DMS153 treated with DMSO at 0.1 percent for 48 hours (cell line): Measurements from ENCODE around the gene PPP1R13B.

Experiments
- DNase-seq: peaks from one replicate; lab custom pipeline; 2025; ENCODE audit not compliant: unreplicated experiment; lab: John Stamatoyannopoulos, UW

Gene PPP1R13B

DNA sequence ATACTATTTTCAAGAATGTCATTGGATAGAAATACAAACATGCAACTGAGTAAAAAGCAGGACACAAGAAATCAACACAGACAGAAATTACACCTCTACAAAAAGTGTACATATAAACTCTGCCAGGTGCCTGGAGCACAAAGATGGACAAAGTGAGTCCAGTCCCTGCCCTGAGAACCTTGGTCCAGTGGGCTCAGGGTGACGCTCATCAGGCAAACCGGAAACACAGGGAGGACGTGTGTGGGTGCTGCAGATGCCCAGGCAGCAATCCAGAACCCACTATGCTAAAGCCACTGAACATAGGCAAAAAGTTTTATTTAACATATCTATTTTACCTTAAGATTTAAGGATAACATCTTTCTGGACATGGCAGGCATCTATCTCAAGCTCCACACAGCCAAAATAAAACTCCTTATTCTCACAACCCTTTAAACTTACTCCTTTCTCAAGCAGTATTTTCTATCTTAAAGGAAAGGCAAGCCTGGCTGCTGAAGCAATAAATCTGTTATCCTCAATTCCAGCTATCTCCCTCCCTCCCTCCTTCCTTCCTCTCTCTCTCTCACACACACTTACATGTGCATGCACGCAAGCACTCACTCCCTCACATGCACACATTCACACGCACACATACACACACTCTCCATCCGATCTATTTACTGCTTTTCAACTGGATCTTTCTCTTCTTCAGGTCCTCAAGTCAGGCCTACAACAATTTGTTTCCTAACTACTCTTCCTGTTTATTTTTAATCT is 10.2 kb downstream of the PPP1R13B start:
- no peak for DNase-seq

DNA sequence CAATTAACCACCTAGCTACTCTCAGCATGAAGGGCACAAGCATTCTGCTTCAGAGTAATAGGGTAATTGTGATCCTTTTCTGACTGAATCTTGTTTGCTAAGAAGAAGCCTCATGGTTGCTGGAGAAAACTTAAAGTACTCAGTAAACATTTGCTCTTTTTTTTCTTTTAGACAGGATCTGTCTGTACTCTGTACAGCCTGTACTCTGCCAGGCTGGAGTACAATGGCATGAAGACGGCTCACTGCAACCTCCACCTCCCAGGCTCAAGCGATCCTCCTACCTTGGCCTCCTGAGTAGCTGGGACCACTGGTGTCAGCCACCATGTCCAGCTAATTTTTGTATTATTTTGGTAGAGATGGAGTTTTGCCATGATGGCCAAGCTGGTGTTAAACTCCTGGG is 12.4 kb downstream of the PPP1R13B start:
- no peak for DNase-seq

DNA sequence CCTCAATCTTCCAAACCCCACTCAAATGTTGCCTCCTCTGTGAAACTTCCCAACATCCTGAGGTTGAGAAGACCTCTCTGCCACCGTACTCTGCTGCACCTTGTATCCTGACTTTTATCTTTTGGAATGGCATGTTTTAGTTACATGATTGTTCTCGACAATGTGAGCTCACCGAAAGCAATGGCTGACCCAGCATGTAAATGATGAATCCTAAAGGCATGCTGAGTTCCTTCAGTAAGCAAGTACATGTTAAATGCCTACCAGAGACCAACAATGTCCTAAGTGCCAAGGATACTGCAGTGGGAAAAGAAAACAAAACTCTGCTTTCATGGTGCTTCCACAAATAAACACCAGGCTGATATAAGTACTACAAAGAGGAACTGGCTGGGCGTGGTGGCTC is 13.7 kb downstream of the PPP1R13B start:
- DNase-seq = no peak

DNA sequence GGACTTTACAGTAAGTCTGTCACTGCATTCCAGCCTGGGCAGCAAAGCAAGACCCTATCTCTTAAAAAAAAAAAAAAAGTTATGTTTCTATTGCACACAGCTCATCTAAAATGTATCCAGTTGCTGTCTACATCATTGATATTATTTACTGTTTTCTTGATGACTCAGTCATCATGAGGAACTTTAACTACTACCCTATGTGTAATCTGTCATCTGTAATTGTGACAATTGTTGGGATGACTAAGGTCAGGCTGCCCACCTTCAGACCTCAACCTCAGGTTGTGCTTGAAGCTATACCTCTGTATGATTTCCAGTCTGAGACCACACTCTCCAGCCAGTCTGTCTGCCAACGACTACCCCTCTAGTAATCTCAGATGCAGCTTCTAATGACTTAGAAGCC is 15.3 kb downstream of the PPP1R13B start:
- no peak for DNase-seq

DNA sequence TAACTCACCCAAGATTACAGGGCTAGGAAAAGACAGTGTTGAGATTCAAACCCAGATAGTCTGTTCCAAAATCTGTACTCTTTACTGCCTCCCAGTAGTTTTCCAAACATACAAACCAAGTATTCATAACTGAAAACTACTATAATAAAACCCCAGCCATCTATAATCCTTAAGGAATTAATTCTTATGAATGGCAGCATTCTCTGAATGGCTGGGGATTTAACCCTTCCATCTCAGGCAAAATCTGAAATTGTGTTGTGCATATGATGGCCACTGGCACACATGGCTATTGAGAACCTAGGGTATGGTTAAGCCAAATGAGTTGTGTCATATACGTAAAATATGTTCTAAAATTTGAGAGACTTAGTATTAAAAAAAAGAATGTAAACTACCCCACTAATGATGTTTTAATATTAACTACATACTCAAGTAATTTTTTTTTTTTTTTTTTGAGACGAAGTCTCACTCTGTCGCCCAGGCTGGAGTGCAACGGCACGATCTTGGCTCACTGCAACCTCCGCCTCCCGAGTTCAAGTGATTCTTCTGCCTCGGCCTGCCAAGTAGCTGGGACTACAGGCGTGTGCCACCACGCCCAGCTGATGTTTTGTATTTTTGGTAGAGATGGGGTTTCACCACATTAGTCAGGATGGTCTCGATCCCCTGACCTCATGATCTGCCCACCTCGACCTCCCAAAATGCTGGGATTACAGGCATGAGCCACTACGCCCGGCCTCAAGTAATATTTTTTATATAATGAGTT is 16.7 kb downstream of the PPP1R13B start:
- no peak for DNase-seq

DNA sequence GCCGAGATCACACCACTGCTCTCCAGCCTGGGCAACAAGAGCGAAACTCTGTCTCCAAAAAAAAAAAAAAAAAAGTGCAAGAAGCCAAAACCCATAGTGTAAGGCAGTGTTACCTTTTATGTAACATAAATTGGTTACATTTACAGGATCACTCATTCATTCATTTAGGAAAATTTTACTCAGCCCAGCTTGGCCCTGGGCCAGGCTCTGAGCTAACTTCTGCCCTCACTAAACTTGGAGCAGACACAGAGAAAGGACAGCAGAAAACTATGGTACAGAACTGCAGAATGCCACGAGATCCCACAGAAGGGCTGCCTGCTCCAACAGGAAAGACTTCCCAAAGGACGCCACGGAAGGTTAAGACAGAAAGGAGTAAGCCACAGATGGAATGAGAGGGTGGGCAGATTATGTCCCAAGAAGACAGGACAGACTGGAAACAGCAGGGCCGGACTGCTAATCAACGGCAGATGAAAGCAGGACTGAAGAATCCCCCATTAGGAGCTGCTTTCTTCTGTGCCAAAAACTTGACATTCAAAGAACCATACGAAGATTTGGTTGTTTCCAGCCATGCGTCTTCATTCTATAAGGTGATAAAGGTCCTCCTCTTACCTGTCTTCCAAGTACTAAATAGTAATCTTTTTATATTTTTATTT is 18.9 kb downstream of the PPP1R13B start:
- DNase-seq = no peak

DNA sequence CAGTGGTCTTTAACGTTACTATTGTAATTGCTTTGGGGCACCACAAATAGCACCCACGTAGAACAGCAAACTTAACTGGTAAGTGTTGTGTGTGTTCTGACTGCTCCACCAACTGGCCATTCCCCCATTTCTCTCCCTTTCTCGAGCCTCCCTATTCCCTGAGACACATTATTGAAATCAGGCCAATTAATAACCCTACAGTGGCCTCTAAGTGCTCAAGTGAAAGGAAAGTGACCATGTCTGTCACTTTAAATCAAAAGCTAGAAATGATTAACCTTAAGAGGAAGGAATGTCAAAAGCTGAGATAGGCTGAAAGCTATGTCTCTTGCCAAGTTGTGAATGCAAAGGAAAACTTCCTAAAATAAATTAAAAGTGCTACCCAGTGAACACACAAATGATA is 22.3 kb downstream of the PPP1R13B start:
- DNase-seq = no peak

DNA sequence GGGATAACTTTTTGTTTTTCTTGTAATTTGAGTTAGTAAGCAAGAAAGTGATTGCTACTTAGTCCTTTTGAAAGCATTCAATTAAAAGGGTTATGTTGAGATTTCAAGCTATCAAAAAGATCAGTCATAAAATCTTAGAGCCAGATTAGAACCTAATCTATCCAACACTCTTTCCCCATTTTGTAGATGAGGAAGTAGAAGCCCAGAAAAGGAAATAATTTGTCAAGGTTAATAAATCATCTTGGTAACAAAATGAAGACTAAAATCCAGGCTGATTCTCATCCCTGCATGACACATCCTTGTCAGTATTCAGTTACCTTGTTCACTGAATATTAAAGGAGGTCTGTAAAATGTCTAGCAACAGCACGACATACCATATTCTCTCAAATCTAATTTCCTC is 26.5 kb downstream of the PPP1R13B start:
- no peak for DNase-seq

DNA sequence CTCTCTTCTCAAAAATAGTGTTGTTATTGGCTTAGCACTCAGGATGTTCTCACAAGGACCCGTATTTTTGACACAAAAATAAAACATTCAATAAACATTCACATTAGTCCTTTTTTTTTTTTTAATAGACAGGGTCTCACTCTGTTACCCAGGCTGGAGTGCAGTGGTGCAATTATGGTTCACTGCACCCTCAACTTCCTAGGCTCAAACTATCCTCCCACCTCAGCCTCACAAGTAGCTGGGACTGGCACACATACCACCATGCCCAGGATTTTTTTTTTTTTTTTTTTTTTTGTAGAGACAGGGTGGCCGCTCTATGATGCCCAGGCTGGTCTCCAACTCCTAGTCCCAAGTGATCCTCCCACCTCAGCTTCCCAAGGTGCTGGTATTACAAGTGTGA is 27.0 kb downstream of the PPP1R13B start:
- no peak for DNase-seq

DNA sequence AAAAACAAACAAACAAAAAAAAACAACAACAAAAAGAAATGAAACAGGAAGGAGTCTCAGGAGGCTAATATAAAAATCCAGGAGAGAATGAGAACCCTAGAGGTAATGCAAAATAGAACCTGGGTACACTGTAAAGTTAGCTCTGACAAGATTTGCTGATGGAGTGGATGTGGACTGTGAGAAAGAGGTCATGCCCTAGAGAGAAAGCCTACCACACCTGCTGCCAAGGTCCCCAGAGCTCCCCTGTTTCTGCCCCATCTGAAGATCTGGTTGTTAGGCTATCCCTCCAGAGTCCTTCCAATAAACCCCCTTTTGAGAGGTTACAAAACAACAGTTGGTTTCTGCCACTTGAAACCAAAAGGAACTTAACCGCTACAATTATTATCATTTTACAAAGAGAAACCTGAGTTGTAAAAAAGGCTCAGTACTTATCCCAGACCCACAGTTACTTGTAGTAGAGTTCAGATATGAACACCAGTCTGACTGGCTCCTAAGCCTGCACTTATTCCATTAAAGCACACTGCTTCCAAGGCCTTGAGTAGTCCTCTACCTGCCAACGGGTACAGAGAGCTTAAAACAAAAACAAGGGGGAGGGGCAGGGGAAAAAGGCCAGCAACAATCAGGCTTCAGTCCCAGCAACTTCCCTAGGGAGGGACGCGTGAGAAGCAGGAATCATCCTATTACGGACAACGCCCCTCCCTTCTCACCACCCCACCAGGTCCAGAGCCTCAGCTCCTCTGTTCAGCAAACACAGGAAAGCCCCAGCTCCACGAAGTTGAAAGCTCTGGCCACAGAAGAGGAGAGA is 27.7 kb downstream of the PPP1R13B start:
- DNase-seq = peak; percentile 29

DNA sequence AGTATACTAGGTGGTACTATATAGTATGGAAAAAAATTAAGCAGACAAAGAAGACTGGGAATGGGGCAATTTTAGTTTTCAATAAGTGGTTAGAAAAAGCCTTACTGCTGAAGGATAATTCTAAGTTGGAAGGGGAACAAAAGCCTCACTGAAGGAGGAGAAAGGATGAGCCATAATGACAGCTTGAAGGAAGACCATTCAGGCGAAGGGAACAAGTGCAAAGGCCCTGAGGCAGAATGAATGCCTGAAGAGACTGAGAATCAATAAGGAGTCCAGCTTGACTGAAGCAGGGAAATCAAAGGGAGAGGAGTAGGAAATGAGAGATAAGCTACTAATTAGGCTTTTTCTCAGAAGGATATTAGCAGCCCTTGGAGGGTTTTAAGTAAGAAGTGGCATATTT is 28.5 kb downstream of the PPP1R13B start:
- DNase-seq = no peak

DNA sequence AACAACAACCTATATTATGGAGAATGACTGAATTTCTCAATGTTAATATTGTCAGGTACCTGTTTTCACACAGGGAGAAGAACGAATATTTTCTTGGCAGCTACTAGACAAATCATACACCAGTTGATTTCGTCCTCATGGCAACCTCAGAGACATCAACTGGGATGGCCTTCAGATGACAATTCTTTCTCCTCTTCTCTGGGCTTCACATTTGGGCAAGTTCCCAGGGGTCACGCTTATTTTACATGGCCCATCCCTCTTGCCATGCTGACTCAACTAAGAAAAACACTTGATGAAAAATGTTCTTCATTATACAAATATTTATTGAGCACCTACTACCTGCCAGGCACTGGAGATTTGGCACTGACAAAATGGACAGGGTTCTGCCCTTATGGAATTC is 29.0 kb downstream of the PPP1R13B start:
- DNase-seq = no peak

DNA sequence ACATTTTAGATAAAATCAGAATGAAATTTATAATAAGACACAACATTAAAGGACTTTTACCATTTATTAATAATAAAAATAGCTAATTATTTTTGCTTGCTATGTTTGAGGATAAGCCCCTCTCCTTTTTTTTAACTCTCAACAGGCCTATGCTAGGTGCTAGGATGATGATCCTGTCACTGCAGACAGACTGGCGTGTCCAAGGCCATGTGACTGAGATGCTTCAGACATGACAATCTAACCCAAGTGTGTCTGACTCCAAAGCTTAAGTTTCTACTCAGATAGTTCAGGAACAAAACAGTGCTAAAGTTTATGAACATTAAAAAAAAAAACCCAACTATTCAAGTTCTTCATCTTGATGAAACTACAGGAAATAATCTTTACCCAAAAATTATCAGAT is 29.8 kb downstream of the PPP1R13B start:
- no peak for DNase-seq

DNA sequence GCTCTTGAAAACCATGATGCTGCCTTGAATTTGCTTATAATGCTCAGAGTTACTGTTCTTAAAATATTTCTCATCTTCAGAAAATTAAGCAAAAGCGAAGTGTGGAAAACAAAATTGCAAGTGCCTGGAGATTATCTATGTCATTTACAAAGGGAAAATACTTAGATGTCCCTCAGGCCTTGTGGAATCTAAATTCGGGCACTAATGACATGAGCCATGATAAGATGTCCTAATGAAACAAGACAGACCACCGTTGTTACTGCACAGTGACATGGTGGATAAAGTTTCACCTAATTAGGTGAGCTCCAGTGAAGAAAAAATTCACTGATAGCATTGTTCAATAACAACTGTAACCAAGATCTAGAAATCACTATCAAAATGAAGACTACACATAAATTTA is 30.4 kb downstream of the PPP1R13B start:
- no peak for DNase-seq

DNA sequence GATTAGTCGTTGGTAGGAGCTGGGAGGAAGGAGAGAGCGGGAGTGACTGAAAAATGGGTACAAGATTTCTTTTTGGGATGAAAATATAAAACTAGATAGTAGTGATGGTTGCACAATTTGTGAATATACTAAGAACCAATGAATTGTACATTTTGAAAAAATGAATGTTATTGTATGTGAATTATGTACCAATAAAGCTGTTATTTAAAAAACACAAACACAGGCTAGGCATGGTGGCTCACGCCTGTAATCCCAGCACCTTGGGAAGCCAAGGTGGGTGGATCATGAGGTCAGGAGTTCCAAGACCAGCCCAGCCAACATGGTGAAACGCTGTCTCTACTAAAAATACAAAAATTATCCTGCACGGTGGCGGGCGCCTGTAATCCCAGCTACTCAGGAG is 32.1 kb downstream of the PPP1R13B start:
- no peak for DNase-seq

DNA sequence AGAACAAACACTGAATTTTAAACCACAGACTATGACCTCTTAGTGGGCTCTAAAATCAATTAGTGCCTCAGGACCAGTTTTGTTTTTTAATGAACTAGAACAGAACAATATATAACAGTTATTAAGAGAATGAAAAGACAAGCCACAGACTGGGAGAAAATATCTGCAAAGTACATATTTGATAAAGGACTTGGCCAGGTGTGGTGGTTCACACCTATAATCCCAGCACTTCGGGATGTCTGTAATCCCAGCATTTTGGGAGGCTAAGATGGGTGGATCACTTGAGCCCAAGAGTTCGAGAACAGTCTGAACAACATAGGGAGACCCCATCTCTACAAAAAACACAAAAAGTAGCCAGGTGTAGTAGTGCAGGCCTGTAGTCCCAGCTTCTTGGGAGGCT is 36.2 kb downstream of the PPP1R13B start:
- DNase-seq = no peak

DNA sequence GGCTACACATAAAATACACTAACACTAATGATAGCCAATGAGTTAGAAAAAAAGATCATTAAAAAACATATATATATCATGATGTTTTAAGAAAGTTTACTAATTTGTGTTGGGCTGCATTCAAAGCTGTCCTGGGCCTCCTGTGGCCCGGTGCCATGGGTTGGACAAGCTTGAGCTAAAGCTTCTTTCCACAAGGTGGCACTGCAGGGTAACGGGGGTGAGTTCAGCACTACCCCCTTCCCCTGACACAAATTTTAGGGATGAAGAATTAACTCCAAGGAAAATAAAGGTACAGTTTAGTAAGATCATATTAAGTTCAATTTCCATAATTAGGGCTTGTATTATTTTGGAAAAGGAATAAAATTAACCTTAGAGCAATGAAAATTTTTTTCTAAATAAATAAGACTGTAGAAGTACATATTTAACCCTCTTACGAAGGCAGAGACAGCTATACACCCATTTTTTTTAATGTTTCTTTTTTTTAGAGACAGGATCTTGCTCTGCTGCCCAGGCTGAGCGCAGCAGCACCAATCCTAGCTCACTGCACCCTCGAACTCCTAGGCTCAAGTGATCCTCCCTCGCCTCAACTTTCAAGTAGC is 38.9 kb downstream of the PPP1R13B start:
- DNase-seq = peak; percentile 44

DNA sequence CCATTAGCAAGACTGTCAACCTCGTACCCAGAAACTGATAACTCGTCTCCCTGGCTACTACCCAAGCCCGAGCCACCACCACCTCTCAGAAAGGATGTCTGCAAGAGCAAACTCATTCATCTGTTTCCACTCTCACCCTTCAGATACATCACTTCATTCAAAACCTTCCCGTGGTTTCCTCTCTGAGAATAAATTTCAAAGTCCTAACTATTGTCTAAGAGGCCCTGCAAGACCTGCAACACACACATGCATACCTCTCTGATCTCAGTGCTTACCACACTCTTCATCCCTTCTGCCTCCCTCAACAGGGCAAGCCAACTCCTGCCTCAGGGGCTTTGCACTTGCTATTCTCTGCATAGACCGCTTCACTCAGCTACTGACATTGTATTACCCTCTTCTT is 40.6 kb downstream of the PPP1R13B start:
- DNase-seq = no peak

DNA sequence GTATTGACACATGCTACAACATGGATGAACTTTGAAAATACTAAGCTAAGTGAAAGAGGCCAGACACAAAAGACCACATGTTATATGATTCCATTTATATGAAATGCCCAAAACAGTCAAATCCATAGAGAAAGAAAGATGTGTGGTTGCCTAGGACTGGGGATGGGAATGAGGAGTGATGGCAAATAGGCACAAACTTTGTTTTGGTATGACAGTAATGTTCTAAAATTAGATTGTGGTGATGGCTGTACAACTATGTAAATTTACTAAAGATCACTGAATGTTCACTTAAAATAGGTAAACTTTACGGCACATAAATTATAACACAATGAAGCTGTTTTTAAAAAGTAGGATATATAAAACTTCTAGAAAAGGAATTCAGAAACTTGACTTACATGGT is 41.7 kb downstream of the PPP1R13B start:
- no peak for DNase-seq

DNA sequence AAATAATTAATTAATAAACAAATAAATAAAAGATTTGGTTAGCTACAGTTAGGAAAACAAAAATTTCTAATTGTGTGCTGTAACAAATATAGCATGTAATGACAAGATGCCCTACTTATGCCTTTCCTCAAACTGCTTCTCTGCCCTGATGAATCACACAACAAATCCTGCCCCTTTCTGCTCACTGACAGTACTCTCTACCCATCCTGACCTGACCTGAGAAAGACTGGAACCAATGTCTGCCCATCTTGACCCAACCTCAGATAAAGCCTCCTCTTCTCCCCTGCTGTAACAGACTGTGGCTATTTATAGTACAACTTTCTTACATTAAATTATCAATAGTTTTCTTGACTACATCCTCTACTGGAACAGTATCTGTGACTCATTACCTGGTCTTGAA is 43.7 kb downstream of the PPP1R13B start:
- DNase-seq = no peak

DNA sequence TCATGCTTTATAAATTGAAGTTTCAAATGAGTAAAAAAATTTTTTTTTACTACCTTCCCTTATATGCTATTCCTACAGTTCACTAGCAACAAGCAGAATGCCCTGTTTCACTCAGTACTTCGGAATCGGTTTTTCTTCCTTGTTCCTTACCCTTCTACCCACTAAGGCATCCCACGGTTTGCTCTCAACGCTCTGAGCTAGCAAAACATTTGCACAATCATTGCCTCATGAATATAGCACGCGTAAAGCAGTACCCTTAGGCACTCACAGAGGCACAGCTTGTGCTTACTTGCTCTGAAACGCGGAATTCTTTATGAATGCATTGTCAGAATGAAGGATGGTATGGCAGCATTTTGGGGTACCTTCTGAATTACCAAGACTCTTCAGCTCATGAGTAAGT is 45.0 kb downstream of the PPP1R13B start:
- DNase-seq = no peak
